CD4-positive, alpha-beta T cell treated with Interleukin-17A for 1 hour (primary cell): ENCODE measurements around the gene PRIMA1.
"Not testable (repeated sequence)": the region's sequence is repeated elsewhere in the genome, so short reads cannot be mapped to it uniquely, and the experiment has no call there.

ENCODE experiments used
- DNase-seq: peaks from one replicate; pipeline ENCODE4 v3.0.0-alpha.2; 2020

The PRIMA1 gene, protein sequence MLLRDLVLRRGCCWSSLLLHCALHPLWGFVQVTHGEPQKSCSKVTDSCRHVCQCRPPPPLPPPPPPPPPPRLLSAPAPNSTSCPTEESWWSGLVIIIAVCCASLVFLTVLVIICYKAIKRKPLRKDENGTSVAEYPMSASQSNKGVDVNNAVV

DNA sequence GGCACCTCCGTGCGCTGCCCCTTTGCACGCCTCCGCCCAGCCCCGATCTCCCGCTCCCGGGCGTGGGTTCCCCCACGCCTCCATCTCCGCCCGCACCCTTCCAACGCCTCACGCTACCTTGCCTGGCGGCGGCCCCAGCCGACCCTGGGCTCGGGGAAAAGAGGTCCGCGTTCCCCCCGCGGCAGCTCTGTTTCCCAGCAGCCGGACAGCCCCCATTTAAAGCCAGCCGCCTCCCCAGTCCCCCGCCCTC lies at the start of gene PRIMA1:
Gene PRIMA1 (minus strand): TSS at position 193 of the 250 bp plus-strand sequence. CDS start 767 bp downstream, outside the sequence.
- DNase-seq: no peak

DNA sequence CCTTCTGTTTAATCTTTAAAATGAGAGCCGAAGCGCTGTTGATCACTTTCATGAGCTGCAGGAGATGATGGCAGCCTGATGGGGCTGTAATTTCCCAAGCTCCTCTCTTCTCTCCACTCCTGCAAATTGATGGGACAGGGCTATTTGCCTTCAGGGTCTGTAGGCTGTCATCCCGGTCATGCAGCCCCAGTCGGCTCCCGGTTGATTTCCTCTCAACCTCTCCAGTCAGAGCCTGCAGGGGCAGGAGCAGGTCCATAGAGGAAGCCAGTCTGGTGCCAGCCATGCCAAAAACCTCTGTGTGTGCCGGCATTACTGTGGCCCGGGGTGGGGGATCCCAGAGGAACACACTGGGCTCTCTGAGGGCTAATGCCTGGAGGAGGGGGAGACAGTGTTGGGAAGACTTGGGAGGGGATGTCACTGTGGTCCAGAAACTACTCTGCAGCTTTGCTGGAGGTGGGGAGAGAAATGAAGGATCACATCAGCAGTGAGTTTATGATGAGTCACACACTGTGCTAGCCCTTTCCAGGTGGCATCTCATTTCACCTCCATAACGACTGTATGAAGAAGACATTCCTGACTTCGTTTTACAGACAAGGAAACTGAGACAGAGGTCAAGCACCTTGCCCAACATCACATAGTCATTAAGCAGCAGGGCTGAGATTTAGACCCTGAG lies 46.5 kb upstream of the PRIMA1 start:
- no peak for DNase-seq

DNA sequence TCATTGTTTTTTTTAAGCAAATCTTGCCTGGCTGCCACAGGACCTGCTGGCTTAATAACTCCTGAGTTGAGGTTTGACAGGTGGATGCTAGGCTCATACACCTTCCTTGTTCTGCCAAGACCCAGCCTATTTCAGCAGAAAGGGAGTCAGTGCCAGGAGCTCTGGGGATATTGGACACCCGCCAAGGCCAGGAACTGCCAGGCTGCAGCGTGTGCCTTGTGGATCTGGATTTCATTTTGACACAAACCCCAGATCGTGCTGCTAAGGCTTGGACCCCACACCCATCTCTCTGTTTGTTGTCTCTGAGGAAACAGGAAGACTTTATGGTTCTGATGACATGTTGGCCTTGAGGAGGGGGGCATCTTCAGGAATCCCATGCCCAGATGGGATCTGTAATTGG lies 44.4 kb upstream of the PRIMA1 start:
- DNase-seq: no peak

DNA sequence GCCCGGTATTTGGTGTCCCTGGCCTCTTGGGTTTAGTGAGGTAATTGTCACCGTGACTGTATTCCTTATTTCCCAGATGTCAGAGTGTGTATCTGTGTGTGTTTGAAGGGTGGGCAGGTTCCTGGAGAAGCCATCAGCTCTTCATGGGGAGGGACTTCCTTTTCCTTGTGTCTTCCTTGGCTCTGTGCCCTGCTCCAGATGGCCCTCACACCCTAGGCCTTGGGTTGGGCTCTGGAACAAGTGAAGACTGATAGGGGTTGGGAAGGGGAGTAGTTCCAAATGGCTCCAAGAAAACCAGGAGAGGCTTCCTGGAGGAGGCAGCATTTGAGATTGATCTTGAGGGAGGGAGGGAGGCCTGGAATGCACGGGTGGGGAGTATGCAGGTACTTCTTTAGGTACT lies 43.8 kb upstream of the PRIMA1 start:
- DNase-seq: no peak

DNA sequence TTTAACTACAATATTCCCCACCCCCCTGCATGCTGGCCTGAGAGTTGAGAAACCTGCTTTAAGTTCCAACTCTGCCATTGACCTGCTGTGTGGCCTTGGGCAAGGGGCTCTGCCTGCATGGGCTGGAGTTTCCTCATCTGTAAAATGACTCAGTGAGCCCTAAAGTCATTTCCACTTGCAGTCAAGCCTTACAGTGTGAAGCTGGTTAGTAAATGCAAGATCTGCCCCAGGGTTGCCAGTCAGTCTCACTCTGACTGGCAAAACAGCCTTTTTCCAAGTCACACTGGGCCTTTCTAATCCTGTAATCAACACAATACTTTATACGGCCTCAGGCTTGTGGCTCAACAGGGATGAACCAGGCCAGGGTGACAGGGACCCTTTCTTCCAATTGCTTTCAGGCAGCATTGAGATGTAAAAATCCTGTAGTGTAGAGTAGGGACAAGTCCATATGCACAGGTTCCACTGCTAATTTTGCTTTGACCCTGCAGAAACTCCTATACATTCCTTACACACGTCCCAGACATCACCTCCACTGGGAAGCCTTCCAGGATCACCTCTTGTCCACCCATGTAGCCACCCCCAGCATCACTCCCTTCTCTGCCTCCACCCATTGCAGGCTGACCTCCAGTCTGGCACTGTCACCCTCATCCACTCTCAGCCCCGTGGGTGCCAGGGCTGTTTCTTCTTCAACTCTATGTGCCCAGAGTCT lies 42.6 kb upstream of the PRIMA1 start:
- no peak for DNase-seq

DNA sequence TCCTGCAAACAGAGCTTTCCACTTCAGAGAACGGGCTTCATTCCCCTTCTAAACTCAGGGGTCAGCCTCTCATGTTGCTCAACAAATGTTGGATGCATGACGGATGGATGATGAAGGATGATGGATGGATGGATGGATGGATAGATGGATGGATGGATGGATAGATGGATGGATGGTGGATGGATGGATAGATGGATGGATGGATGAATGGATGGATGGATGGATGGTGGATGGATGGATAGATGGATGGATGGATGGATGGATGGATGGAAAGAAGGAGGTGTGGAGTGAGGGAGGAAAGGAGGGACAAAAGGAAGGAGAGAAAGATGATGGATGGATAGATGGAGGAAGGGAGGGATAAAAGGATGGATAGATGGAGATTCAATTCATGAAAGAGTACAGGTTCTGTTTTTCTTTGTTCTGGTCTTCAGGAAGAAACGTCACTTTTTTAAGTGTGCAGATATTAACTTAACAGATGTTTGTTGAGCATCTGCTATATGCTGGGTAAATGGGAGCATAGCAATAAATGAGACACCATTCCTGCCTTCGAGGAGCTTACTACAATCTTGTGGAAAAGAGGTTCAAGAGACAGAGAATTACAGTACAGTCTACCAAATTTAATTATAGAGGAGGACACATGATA lies 41.7 kb upstream of the PRIMA1 start:
- no peak for DNase-seq

DNA sequence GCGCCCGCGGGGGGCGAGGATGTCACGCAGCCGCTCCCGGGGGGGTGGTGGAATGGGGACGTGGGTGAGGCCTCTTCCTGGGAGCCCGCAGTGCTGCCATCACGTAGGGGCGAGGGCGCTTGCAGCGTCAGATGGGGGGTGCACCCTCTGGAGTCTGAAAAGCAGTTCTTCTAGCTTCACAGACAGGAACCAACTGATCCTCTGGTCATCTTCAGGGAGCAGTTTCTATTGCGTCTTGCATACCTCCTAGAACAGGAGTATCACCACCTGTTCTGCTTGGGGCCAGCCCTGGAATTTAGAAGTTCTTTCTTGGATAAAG lies 36.9 kb upstream of the PRIMA1 start:
- DNase-seq: no peak

DNA sequence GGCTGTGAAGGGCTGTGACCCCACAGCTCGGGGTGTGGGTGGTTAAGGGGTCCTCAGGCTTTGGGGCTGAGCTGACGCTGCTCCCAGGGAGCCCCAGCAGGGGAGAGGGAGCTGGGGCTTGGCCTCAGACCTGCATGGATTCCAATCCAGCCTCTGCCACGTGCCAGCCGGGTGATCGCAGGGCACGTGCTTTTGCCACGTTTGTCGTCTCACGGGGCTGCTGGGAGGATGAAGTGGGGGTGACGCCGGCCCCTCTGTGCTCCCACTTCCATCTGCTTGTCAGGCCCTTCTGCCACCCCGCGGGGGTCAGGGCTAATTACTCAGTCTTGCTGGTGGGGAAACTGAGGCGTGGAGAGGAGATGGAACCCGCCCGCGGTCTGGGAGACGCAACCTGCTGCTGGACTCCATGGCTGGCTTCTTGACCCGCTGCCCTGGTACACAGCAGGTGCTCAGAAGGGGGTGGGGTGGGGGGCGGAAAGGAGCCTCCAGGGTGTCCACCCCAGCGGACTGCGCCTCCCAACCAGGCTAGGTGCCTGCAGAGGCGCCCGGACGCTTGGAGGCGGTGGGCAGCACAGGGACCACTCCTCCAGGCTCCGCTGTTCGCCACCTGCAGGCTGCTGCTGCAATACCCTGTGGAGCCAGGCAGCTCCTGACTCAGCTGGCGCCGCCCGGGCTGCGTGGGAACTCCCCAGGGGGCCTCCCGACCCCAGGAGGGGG lies 36.4 kb upstream of the PRIMA1 start:
- no peak for DNase-seq

DNA sequence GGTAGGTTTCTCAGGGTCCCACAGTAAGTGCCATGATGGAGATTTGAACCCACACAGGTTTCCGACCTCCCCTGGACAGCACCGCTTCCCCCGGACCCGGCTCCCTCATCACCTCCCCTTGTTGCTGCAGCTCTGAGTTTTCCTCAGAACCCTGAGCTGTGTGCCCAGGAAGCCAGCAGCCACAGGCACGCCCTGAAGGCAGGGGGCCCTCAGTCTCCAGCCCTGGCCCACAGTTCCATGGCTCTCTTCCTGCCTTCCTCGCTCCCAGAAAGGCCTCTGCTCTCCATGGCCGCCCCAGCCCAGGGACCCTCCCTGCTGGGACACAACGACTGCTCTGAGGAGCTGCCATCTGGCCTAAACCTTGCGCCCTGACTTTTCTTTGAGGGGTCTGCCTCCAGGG lies 35.8 kb upstream of the PRIMA1 start:
- no peak for DNase-seq

DNA sequence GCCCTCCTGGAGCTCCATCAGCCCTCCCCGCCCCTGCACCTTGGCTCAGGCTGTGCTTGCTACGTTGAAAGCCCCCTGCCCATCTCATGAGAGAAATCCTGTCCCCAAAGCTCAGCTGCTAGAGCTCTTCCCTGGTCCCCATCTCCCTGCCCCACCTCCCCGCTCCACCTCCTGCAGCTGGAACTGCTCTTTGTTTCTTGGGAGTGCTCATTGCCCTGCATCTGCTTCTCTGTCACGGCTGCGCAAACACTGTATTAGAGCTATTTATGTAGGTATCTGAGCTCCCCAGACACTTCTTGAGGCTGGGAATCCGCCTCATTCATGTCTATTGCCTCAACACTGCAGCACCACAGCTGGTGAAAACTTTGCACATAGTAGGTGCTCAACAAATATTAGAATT lies 32.8 kb upstream of the PRIMA1 start:
- DNase-seq: no peak

DNA sequence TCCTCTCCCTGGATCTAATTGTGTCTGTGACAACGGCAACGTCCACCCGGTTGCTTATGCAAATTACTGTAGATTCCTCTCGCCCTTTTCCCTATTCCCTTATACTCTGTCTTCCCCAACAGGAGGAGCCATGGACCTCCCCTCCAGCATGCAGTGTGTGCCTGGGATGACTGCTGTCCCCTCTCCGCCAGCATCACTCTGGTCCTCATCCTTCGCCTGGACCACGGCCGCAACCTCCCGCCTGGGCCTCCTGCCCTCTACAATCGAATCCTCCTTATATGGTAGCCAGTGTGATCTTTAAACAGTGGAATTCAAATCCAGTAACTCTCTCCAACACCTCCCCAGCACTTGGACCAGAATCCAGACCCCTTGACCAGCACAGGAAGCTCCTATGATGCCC lies 30.6 kb upstream of the PRIMA1 start:
- no peak for DNase-seq

DNA sequence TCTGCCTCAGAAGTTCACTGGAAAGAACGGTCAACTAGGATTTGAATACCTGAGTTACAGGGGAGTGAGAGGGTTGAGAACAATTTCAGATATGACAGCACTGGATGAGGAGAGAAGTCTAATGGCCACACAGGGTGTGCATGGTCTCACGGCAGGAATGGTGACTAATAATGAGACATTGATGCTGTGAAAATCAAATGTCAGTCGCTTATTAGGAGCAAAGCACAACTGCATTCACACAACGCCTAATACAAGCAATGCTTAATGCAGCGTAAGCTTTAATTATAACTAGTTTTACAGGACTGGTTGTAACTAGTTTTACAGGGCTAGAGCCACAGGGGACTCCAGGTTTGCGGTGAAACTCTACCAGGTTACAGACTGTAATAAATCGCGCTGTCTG lies 23.4 kb upstream of the PRIMA1 start:
- no peak for DNase-seq

DNA sequence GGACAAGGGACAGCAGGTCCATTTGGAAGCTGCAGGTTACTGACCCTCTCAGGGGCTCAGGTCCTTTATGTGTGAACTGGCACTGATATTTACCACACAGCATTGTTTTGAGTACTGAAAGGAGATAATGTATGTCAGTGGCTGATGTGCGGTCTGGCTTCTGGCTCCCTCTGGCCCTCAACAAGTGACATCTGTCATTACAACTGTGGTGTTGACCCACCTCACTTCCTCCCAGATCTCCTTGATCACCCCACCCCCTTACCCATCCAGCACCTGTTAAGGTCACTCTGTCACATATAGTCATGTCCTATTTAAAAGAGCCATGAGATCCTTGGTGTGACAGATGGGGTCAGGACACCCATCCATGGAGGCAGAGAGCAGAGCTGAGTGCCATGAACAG lies 22.7 kb upstream of the PRIMA1 start:
- DNase-seq: no peak

DNA sequence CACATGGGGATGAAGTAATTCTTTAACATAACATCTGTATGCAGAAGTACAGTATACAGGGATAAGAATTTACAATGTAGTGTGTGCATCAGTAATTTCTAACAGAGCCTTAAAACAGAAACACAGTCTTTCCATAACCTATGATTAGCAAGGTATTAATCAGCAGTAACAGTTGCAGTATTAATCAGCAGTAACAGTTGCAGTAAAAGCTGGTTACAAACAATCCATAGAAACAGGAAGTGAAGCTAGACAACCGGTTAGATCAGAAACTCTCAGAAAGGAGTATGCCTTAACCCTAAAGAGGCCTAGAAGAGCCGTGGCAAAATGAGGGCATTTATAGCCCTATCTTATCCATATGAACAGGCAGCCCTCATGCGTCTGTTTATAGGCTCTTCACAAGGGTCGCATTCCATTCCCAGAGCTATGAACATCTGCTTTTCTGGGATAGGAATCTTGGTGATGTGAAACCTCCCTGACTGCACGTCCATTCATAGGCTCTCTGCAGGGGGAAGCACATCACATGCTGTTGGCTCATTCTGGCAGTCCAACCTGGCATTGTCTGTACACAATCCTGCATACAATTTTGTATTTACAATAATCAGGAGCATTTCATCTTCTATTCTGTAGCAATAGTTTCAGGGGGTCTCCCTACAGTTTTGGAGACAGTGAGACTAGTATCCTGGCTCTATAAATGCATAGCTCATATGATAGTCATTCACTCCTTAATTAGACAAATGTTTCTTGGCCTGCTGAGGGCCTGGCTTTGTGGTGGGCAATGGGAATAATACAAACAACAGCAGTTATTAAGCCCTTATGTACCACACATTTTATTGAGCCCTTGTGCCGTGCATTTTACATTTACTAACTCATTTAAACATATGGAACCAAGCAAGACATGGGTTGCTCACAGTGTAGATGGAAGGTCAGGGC lies 21.5 kb upstream of the PRIMA1 start:
- DNase-seq: not testable (repeated sequence)

DNA sequence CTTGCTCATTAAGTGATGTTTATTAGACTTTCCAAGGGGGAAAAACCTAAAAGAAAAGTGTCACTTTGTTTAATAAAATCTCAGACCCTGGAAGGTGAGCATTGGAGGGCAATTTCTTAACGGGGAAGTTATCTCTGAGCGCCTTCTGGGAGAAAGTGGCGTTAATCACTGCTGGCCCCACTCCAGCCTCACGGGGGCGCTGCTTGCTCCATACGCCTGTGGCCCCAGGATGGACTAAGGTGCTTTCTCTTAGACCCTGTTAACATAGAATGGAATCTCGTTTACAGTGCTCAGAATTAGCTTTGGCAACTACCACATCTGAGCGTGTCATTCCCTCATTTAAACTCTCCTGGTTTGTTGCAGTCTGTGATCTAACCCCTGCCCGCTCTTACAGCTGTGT lies 16.4 kb upstream of the PRIMA1 start:
- no peak for DNase-seq

DNA sequence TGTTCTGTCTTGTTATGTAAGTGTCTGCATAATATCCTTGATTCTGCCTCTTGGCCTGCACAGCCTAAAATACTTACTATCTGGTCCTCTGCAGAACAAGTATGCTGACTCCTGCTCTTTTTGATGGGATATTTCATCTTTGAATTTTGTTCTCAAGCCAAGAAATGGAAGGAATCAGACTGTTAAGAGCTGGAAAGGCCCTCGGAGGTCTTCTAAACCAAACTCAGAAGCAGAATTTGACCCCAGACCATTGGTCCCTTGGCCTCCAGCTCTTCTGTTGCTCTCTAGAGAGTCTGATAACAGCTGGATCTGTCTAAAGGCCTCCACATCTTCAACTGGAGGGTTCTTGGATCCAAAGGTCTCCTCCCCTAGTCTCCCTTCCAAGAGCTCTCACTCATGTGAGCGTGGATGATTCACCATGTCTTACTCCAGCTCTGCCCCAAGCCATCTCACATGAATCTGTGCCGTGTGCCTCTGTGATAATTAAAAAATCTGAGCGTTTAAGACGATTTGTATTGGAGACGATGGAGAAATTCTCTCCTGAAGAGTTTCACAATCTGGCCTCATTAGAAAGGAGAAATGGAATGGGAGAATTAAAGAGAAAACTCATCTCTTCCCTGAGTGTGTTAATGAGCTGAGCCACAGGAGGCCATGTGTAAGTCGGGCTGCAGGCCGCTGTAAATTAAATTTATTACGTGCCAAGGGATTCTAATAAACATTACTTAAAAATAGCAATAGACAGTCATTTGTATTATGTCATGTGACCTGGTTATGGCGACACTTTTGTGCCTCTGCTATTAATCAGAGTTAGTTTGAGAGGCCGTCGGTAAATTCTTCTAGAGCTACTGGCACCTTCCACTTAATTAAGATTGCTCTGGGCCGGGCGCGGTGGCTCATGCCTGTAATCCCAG lies 15.4 kb upstream of the PRIMA1 start:
- DNase-seq: no peak

DNA sequence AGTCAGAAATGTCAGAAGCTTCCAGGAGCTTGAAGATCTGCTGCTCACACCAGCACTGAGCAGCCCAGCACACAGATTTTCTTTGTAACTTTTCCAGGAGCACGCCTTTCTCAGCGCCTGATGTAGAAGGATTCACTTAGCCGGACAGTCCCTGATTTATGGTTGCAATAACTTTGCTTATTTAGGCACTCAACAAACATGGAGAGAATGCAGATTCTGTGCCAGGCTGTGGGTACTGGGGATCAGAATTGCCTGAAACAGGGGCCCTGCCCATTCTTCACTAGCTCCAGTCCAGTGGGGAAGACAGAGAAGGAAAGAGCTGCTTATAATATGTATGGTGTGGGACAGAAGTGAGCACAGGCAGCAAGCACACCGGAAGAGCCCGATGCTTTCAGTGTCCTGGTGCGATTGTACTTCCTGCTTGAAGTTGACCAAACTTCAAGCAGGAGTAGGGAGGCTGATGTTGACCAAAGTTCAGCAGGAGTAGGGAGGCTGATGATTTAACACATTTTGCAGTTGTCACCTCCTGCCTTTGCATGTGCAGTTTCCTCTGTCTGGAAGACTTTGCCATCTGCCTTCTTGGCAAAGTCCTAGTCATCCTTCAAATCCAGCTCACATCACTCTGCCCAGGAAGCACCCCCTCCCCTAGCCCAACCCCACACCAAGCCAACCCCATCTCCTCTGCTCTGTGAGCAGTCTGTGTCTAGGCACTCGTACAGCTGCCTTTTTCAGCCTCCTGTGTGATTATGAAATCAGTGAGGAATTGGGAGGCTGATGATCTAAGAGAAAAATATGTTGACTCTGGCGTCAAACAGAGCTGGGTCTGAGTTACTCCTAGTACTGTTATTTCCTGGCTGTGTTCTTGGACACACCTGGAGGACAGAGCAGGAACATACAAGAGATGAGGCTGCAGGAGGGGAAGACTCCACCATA lies 12.0 kb upstream of the PRIMA1 start:
- no peak for DNase-seq

DNA sequence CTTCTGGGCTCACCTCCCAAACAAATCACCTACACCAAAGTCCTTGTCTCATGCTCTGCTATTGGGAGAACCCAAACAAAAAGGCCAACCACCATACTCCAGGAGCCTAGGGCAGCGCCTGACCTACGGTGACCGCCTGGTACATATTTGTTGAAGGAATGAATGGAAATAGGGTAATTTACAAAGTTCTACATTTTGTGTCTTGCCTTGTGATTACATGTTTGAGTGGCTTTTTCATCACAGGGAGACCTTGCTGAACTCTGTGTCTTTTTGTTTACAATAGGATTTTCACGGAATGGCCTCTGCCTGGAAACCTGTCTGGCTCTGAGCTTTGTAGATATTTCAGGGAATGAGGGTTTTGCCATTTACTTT lies 11.3 kb upstream of the PRIMA1 start:
- no peak for DNase-seq

DNA sequence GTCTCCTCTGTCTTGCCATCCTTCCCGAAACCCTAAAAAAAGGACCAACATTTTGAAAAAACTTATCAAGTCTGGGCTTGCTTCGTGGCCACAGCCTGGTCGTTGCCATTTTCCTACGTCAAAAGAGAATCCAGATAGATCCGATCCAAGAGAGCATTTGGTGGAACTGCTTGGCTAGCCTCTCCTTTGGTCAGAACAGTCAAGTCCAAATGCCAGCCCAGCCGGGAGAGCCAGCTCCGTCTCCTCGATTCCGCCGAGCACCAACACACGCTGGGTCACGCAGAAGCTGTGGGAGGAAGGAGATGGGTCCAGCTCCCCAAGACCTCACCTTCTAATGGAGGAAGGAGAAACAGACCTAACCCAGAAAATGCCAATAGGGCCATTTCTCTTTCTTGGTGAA lies 9.3 kb upstream of the PRIMA1 start:
- DNase-seq: no peak

DNA sequence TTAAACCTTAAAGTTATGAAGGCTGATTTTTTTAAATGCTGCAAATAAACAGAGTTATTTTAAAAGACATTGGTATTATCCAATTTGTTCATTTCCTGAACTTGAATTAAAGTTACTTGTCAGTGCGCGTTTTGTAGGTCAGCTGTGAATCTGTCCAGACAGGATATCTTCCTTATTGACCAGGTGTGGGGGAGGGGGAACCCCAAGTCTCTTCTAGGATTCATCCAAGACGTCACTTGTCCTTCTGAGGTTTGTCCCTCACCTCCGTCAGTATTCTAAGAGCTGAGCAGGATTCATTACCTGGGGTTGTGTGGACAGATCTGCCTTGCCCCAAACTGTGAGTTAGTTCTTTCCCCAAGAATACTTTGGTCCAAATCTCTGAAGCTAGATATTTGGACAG lies 8.8 kb upstream of the PRIMA1 start:
- no peak for DNase-seq

DNA sequence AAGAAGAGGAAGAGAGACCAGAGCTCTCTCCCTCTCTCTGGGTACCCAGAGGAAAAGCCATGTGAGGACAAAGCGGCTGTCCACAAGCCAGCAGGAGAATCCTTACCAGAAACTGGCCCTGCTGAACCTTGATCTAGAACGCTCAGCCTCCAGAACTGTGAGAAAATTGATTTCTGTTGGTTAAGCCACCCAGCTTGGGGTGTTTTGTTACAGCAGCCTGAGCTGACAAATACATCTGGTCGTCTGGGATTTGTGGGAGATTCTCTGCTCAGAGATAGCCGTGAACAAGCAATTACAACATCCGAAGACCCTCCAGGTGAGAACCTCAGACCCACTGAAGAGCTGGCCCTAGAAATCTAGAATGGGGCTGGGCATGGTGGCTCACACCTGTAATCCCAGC lies 6.5 kb upstream of the PRIMA1 start:
- DNase-seq: no peak
